CD4-positive, alpha-beta T cell (primary cell): Measurements from ENCODE around the gene MAPKAPK5. TPM values are rescaled to one million over a fixed set of nuclear protein-coding genes. Genes with fewer than 3 reads are reported as not detected.

Experiments
- ATAC-seq: fragments of 200-7000 bp; cut with Tn5 transposase; one replicate; pipeline ENCODE4 v1.10.0; 2022; ENCODE audit warnings: mild to moderate bottlenecking; ENCODE audit not compliant: poor library complexity
- CTCF ChIA-PET: fragments of 350-600 bp; sonication (Branson Sonifier 250); formaldehyde crosslinking; loops from one replicate; lab custom pipeline; 2021; ENCODE audit warnings: antibody characterized with exemption, inconsistent platforms; lab: Charles Lee
- POLR2A ChIA-PET: fragments of 350-600 bp; sonication (Branson Sonifier 250); formaldehyde crosslinking; loops from one replicate; lab custom pipeline; 2021; ENCODE audit warnings: antibody characterized with exemption, inconsistent platforms; lab: Charles Lee
- DNase-seq, 14 experiments: peaks; one replicate each; pipeline ENCODE4 v3.0.0-alpha.2; 2013 to 2020; ENCODE audit warnings: mixed read lengths in 2 of 14
- H3K27ac ChIP-seq, 2 donors: one replicate each; pipeline versions ENCODE4 v1.5.1 to v1.7.0; 2013; ENCODE audit warnings: low read length in 2 of 2, low read depth in 1 of 2, mild to moderate bottlenecking in 1 of 2
- H3K27me3 ChIP-seq, 2 experiments: 1 replicate in 1 of 2; 2 replicates in 1 of 2; pipeline versions ENCODE4 v1.6.1 to v1.7.0; 2013; ENCODE audit warnings: low read length in 2 of 2, control low read depth in 1 of 2, mild to moderate bottlenecking in 1 of 2, moderate library complexity in 1 of 2; ENCODE audit not compliant: insufficient read depth in 2 of 2, control insufficient read depth in 1 of 2
- H3K36me3 ChIP-seq: one replicate; pipeline ENCODE4 v1.6.1; 2013; ENCODE audit warnings: low read length, control low read depth; ENCODE audit not compliant: insufficient read depth
- H3K4me1 ChIP-seq: one replicate; pipeline ENCODE4 v1.6.1; 2013; ENCODE audit warnings: low read length, control low read depth; ENCODE audit not compliant: insufficient read depth
- H3K4me3 ChIP-seq: one replicate; pipeline ENCODE4 v1.5.1; 2013; ENCODE audit warnings: mild to moderate bottlenecking, low read length, moderate library complexity
- H3K9me3 ChIP-seq, 2 experiments: 1 replicate in 1 of 2; 2 replicates in 1 of 2; pipeline versions ENCODE4 v1.6.1 to v1.7.0; 2013; ENCODE audit warnings: low read length in 2 of 2, mild to moderate bottlenecking in 2 of 2, control low read depth in 1 of 2, moderate library complexity in 1 of 2; ENCODE audit not compliant: control insufficient read depth in 1 of 2, insufficient read depth in 1 of 2
- H3K27ac Mint-ChIP-seq: one replicate; pipeline ENCODE4 v1.8.0; 2020; ENCODE audit warnings: mixed read lengths
- H3K27me3 Mint-ChIP-seq: one replicate; pipeline ENCODE4 v1.8.0; 2021; ENCODE audit warnings: mixed read lengths
- H3K36me3 Mint-ChIP-seq: one replicate; pipeline ENCODE4 v1.8.0; 2021; ENCODE audit warnings: low read depth, mixed read lengths
- H3K4me1 Mint-ChIP-seq: one replicate; pipeline ENCODE4 v1.8.0; 2021; ENCODE audit warnings: low read depth, mixed read lengths
- H3K4me3 Mint-ChIP-seq: one replicate; pipeline ENCODE4 v1.8.0; 2020; ENCODE audit warnings: mild to moderate bottlenecking, mixed read lengths
- H3K9me3 Mint-ChIP-seq: one replicate; pipeline ENCODE4 v1.8.0; 2020; ENCODE audit warnings: mixed read lengths
- CTCF ChIP-seq: fragments of 200-600 bp; IDR thresholded peaks from one replicate; pipeline ENCODE4 v1.8.0; 2022; ENCODE audit warnings: antibody characterized with exemption, mild to moderate bottlenecking
- intact Hi-C, 2 experiments: fragments of 100-400 bp; cut with DNase I in 1 of 2; cut with micrococcal nuclease in 1 of 2; formaldehyde crosslinking; loops; one replicate each; pipeline versions ENCODE4 v1.15.1 to v1.9.0; 2023 to 2025; cut with DNase I, micrococcal nuclease
- total RNA-seq, 174 experiments: library from RNA in 2 of 174; stranded (reverse) in 2 of 174; gene quantifications; one replicate each; pipeline ENCODE4 v1.2.3 and lab custom pipeline; 2021 to 2026

Gene MAPKAPK5
- total RNA-seq, 2 experiments from 2014 or later, result 62.2 to 63.6 TPM

DNA sequence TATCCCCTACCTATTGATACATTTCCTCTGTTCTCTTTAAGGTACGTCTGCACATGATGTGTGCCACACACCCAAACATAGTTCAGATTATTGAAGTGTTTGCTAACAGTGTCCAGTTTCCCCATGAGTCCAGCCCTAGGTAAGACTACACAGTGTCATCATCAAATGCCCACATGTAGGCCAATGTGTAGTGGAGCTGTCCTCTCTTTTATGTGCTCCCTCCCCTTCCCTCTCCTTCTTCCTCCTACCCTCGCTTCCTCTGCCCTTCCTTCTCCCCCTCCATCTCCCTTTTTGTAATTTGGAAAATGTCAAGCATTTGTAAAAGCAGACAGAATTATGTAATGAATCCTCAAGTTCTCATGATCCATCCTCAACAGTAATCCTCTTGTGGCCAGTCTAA, 25.5 kb downstream of the MAPKAPK5 start:
- ChIA-PET CTCF (no interaction called here), POLR2A (no interaction called here)
- peaks cover 86% of the 10 kb centered on the region for H3K36me3 Mint-ChIP-seq
- ATAC-seq (no peak), DNase-seq (no peak)
- no peak overlapping the region for H3K27ac ChIP-seq
- H3K27me3 ChIP-seq, result no peaks in the 10 kb centered on the region
- no peak overlapping the region for H3K4me3 Mint-ChIP-seq
- H3K9me3 ChIP-seq, result no peaks in the 10 kb centered on the region
- intact Hi-C loops, result no loop called here
- H3K4me3 ChIP-seq, result no peak overlapping the region
- H3K27ac Mint-ChIP-seq, result no peak overlapping the region
- peaks cover 8% of the 10 kb centered on the region for H3K4me1 Mint-ChIP-seq
- no peak for TF ChIP-seq CTCF
- H3K4me1 ChIP-seq, result no peaks in the 10 kb centered on the region
- no peaks in the 10 kb centered on the region for H3K27me3 Mint-ChIP-seq
- peaks cover 66% of the 10 kb centered on the region for H3K36me3 ChIP-seq
- H3K9me3 Mint-ChIP-seq, result no peaks in the 10 kb centered on the region

- H3K4me1 Mint-ChIP-seq, result no peaks in the 10 kb centered on the region
- H3K36me3 Mint-ChIP-seq, result peaks cover 91% of the 10 kb centered on the region
- POLR2A ChIA-PET, result no interaction called here
- no peaks in the 10 kb centered on the region for H3K9me3 Mint-ChIP-seq
- H3K4me1 ChIP-seq, result no peaks in the 10 kb centered on the region
- no peak overlapping the region for H3K27ac Mint-ChIP-seq
- DNase-seq (no peak), ATAC-seq (no peak)
- no peaks in the 10 kb centered on the region for H3K27me3 ChIP-seq
- intact Hi-C loops, result no loop called here
- no peaks in the 10 kb centered on the region for H3K9me3 ChIP-seq
- H3K27ac ChIP-seq, result no peak overlapping the region
- H3K27me3 Mint-ChIP-seq, result no peaks in the 10 kb centered on the region
- no peak overlapping the region for H3K4me3 ChIP-seq
- H3K4me3 Mint-ChIP-seq, result no peak overlapping the region
- CTCF ChIA-PET, result no interaction called here
- TF ChIP-seq CTCF, result no peak
- peaks cover 76% of the 10 kb centered on the region for H3K36me3 ChIP-seq
Observed at GRCh38 chr12:111868676-111869588, 26.9 kb downstream of the MAPKAPK5 start.

DNA sequence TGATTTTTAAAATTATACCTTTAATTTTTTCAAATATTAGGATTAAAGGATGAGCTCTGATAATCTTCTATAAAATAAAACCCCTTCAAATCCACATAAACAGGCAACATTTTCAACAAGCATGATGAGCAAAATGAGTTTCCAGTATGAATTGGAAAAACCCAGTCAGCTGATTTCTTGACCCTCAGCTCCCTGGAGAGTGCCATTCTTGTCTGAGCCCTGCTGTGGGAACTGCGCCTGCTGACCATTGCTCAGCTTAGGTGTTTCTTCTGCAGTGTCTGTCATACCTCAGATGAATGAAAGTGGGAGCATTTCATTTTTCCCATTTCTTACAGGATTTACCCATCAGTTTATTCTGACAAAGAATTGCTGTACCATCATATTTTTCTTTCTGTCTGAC, 27.6 kb downstream of the MAPKAPK5 start:
- Histone ChIP-seq H3K27ac (no peak overlapping the region), H3K4me3 (no peak overlapping the region), H3K9me3 (no peaks in the 10 kb centered on the region), H3K27me3 (no peaks in the 10 kb centered on the region), H3K4me1 (no peaks in the 10 kb centered on the region), H3K36me3 (peaks cover 78% of the 10 kb centered on the region)
- Mint-ChIP-seq H3K27me3 (no peaks in the 10 kb centered on the region), H3K9me3 (no peaks in the 10 kb centered on the region), H3K27ac (no peak overlapping the region), H3K4me3 (no peak overlapping the region), H3K4me1 (no peaks in the 10 kb centered on the region), H3K36me3 (peaks cover 91% of the 10 kb centered on the region)
- intact Hi-C loops, result no loop called here
- ChIA-PET POLR2A (no interaction called here), CTCF (no interaction called here)
- DNase-seq (no peak), ATAC-seq (no peak)
- no peak for TF ChIP-seq CTCF
